Lower leg skin (tissue), 3 donors: ENCODE results near the gene NBAS.

Source experiments
- POLR2A ChIP-seq, 2 donors: fragments of 450-650 bp; IDR thresholded peaks; one replicate each; pipeline ENCODE4 v1.6.1; 2016 to 2017; ENCODE audit warnings: antibody characterized with exemption in 2 of 2, mild to moderate bottlenecking in 1 of 2, moderate library complexity in 1 of 2
- TF ChIP-seq, protein P1 (sequence below), 3 donors: fragments of 450-650 bp; IDR thresholded peaks; one replicate each; pipeline ENCODE4 v1.5.1; 2016; ENCODE audit warnings: antibody characterized with exemption in 3 of 3, mild to moderate bottlenecking in 3 of 3, moderate library complexity in 2 of 3

DNA sequence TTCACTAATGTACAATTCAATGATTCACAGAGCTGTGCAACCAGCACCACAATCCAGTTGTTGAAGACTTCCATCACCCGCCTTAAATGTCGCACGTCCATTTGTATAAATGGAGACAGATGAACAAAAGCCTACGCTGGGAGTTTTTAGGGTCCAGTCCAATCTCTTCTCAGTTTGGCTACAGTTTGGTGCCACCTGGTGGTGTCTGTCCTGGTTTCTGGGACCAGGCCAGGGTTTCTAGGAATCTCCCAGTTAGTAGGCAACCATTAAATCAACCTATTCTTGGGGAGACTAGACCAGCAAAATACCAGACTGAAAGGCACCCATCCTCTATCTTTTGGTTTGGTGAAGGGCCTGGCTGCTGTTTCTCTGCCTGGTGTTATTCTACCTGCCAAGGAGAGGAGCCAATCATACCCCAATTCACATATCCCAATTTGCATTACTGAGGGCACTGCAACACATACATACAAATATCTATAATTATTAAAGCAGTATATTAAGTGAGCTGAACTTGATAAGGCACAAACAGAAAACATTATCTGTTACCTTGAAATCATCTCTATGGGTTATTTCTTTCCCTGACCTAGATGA lies 27.3 kb upstream of the NBAS start:
- TF ChIP-seq POLR2A (IDR thresholded peaks at IDR 0.05), result no peak
- TF ChIP-seq, protein P1, sequence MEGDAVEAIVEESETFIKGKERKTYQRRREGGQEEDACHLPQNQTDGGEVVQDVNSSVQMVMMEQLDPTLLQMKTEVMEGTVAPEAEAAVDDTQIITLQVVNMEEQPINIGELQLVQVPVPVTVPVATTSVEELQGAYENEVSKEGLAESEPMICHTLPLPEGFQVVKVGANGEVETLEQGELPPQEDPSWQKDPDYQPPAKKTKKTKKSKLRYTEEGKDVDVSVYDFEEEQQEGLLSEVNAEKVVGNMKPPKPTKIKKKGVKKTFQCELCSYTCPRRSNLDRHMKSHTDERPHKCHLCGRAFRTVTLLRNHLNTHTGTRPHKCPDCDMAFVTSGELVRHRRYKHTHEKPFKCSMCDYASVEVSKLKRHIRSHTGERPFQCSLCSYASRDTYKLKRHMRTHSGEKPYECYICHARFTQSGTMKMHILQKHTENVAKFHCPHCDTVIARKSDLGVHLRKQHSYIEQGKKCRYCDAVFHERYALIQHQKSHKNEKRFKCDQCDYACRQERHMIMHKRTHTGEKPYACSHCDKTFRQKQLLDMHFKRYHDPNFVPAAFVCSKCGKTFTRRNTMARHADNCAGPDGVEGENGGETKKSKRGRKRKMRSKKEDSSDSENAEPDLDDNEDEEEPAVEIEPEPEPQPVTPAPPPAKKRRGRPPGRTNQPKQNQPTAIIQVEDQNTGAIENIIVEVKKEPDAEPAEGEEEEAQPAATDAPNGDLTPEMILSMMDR (IDR thresholded peaks at IDR 0.05), result no peak
